22Rv1 (cell line): ENCODE data around the gene ASPSCR1.

ENCODE experiments used
- H3K27ac ChIP-seq: fragments of 450-650 bp; 2 replicates; pipeline ENCODE4 v1.5.1; 2017
- ZFX ChIP-seq: fragments of 450-650 bp; IDR thresholded peaks from 2 replicates; pipeline ENCODE4 v1.6.1; 2017; ENCODE audit warnings: antibody characterized with exemption, borderline replicate concordance
- TF ChIP-seq, protein P1 (sequence below): fragments of 450-650 bp; IDR thresholded peaks from 2 replicates; pipeline ENCODE4 v1.5.1; 2017; ENCODE audit warnings: mild to moderate bottlenecking

The ASPSCR1 gene

DNA sequence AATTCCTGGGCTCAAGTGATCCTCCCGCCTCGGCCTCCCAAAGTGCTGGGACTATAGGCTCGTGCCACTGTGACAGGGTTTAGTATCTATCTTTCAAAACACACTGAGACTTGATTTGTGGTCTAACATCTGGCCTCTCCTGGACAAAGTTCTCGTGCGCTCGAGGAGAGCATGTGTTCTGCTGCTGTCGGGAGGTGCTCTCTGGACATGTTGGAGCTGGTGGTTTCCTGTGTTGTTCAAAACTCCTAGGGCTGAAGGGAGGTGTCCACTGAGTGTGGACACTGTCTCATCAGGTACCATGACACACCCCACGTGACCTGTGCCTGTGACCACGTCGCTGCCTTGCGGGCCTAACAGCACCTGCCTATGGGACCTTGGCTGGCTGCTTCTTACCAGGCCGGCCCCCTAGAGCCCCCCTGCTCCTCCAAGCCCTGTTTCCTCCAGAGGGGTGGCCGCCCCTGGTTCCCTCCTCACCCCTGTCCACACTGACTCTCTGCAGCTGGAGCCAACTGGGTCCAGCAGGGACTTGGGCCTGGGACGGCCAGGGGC lies 68.6 kb downstream of the ASPSCR1 start:
- H3K27ac ChIP-seq = no peak overlapping the region

DNA sequence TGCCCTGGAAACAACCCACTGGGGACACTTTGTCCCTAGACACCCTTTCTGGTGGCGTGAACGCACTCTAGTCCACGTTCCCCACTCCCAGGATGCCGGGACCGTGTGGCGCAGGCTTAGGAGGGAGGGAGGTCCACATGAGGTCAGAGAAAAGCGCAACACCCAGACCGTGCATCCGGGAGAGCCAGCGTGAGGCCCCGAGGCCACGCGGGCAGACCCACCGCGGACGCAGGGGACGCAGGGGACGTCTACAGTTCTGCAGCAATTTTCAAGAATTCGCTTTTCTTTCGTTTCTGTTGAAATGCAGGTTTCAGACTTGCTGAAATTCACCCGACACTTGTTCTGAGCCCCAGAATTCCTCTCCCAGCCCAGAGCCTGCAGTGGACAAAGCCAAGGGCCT lies 69.5 kb downstream of the ASPSCR1 start:
- H3K27ac ChIP-seq = no peak overlapping the region
- no peak for TF ChIP-seq ZFX
- TF ChIP-seq, protein P1, sequence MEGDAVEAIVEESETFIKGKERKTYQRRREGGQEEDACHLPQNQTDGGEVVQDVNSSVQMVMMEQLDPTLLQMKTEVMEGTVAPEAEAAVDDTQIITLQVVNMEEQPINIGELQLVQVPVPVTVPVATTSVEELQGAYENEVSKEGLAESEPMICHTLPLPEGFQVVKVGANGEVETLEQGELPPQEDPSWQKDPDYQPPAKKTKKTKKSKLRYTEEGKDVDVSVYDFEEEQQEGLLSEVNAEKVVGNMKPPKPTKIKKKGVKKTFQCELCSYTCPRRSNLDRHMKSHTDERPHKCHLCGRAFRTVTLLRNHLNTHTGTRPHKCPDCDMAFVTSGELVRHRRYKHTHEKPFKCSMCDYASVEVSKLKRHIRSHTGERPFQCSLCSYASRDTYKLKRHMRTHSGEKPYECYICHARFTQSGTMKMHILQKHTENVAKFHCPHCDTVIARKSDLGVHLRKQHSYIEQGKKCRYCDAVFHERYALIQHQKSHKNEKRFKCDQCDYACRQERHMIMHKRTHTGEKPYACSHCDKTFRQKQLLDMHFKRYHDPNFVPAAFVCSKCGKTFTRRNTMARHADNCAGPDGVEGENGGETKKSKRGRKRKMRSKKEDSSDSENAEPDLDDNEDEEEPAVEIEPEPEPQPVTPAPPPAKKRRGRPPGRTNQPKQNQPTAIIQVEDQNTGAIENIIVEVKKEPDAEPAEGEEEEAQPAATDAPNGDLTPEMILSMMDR = no peak

More for the DNA sequence above, 68.6 kb downstream of the ASPSCR1 start:
- no peak for TF ChIP-seq ZFX
- TF ChIP-seq, protein P1 = no peak

DNA sequence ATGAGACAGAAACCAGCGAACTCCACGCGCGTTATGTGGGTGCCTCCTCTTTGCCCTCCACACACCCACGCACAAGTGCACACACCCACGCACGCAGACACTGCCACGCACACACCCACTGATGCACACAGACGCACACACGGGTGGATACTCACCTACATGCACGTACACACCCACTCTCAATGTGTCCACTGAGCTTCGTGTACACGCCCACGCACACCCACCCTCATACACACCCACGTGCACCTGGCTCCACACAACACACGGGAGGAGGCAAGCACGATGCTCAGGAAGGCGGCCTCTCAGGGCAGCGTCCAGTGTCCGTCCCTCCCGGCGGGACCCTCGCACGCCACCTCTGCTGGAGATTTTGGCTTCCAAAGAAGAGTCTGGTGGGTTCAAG lies 70.0 kb downstream of the ASPSCR1 start:
- no peak overlapping the region for H3K27ac ChIP-seq
- TF ChIP-seq ZFX = no peak
- TF ChIP-seq, protein P1 = no peak

DNA sequence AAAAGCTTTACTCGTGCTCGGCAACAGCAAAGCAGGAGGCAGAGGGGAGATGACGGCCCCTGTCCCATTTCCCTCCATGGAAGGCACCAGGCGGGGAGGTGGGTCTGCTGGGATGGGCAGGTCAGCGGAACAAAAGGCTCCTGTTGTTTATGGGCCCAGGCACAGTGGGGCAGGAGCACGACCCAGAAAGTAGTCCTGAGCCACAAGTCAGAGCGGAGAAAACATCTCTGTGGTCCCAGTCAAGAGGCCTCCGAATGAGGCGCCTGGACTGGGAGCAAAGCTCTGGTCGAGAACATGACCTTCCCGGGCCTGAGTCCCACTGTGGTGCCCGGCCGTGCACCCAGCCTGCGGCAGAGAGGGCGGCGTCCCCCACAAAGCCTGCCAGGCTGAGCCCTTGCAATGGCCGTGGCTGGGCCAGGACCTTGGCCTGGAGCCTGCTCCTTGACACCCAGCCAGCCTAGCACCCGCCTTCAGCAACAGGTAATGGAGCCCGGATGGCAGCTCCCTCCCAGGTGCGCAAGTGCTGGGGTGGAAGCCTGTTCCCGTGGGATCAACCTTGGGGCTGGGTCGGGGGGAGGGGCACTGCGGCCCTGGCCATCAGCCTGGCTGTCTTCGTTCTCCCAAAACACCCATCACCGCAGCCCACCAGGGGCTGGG lies 70.6 kb downstream of the ASPSCR1 start:
- TF ChIP-seq, protein P1 = no peak
- no peak for TF ChIP-seq ZFX
- no peak overlapping the region for H3K27ac ChIP-seq

DNA sequence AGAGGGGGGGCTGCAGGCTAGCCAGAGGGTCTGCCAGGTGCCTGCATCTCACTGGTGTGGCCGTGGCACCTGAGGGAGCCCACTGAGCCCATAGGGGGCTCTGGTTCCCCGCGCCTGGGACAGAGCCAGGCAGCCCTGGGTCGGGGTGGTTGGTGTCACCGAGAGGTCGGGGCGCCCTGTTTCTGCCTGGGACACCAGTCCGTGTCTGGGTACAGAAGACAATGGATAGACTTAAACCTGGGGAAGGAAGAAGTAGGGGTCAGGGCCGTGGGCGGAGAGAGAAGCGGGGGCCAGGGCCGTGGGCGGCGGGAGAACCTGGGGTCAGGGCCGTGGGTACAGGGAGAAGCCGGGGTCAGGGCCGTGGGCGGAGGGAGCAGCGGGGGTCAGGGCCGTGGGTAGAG lies 71.1 kb downstream of the ASPSCR1 start:
- TF ChIP-seq, protein P1 = no peak
- no peak for TF ChIP-seq ZFX
- no peak overlapping the region for H3K27ac ChIP-seq

DNA sequence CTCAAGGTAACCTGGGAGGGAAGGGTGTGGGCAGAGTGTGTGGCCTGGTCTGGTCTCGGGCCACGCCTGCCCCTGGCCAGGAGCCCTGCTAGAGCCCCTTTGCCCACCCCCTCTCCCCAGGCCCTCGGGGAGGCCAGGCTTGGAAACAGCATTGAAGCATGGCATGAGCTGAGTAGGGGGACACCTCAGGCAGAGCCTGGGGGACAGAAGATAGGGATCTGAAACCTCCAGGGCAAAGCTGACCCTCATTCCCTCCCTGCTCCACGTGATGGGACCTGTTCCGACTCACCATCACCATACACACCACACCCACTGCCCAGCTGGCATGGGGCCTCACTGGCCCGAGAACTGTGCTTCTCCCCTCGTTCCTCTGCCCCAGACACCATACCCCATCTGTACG lies 71.7 kb downstream of the ASPSCR1 start:
- H3K27ac ChIP-seq = no peak overlapping the region
- no peak for TF ChIP-seq ZFX
- TF ChIP-seq, protein P1 = no peak

DNA sequence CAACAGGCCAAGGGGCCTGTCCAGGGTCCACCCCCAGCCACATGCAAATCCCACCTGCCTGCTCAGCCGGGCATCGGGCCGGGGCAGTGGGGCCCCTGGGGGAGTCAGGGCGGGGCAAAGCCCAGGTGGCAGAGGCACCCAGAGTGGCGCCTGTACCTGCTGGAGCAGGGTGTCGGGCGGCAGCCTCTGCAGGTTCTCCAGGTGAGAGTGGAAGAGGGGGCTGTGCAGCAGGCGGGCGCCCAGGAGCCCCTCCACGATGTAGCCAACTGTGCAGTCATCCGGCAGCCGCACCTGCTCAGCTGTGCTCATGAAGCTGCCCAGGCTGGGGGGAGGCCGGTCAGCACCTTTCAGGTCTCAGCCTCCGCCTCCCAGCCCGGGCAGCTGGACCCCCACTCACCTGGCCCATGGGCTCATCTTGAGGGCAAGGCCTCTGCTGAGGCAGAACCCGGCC lies 72.1 kb downstream of the ASPSCR1 start:
- no peak overlapping the region for H3K27ac ChIP-seq
- TF ChIP-seq ZFX = no peak
- TF ChIP-seq, protein P1 = no peak
